ENCODE measurements around the gene C17orf113.

Gene C17orf113

GRCh38 chr17:42010266-42010680 lies 40.1 kb downstream of the C17orf113 start:
- TF ChIP-seq TEAD4 (IDR thresholded peaks at IDR 0.05) (peak; percentile 58), CEBPB (IDR thresholded peaks at IDR 0.05) (peak; percentile 65)

GRCh38 chr17:42009170-42009569 lies 41.2 kb downstream of the C17orf113 start:
- no peak for TF ChIP-seq NFIC (IDR thresholded peaks at IDR 0.05)
- TF ChIP-seq RAD21 (IDR thresholded peaks at IDR 0.05; ENCODE audit: low read depth): peak; percentile 17; the same call in 1 of the 2 replicates
- TF ChIP-seq EP300 (IDR thresholded peaks at IDR 0.05; ENCODE audit: borderline replicate concordance): no peak

GRCh38 chr17:42005166-42005565 lies 45.2 kb downstream of the C17orf113 start:
- no peak for TF ChIP-seq NFIC (IDR thresholded peaks at IDR 0.05)
- TF ChIP-seq CEBPB (IDR thresholded peaks at IDR 0.05): no peak
- TF ChIP-seq TCF12 (IDR thresholded peaks at IDR 0.05; ENCODE audit: low read depth): no peak

DNA sequence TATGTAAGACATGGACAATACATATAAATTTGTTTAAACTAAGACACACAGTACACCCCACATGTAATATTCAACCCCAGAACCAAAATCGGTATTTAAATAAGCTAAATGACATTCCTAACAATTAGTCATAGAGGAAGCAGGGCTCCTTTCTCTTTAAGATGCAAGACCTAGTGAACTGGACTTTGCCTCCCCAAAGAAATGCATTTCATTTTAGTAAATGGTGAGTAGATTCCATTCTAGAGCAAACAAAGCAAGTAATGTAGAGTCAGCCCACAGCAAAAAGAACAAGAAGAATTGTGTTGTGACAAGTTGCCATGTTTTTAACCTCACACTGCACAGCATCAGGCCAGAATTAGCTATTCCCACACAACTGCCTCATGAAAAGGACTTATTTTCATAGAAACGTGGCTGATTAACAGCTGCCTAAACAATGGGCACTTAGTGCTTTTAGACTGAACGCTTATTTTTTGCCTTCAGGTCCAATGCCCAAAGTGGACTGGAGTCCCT lies 47.6 kb downstream of the C17orf113 start:
- TF ChIP-seq TAF1 (IDR thresholded peaks at IDR 0.05; ENCODE audit: low read depth) (no peak), MAX (IDR thresholded peaks at IDR 0.05) (no peak), RAD21 (IDR thresholded peaks at IDR 0.05; ENCODE audit: low read depth) (no peak), FOXM1 (IDR thresholded peaks at IDR 0.05; ENCODE audit: borderline replicate concordance, low read depth) (no peak)

DNA sequence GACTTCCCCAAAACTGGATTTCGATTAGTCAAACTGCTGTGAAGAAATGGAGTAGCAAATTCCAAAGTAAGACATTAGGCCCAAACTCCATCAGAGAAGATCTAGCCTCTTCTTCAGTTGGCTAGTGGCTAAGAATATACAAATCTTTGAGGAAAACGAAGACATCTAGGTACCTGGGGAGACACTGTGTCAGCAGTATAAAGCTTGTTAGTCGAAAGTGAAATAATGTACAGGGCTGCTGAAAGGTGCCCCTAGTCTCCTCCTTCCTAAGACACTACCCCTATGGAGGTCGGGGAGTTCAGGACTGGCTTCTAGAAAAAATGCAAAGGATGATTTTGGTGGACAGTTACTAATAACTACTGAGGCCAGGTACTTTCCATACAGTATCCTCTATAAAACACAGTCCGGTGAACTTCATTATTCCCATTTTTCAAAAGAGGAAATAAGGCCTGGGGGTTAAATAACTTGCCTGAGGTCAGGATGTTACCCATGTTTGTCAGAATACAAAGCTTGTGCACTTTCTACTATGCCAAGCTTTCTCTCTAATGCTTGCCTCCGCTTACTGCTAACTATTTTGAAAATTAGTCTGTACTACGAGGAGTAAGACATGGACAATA lies 48.1 kb downstream of the C17orf113 start:
- TF ChIP-seq TCF12 (IDR thresholded peaks at IDR 0.05; ENCODE audit: low read depth) (no peak), REST (IDR thresholded peaks at IDR 0.05; ENCODE audit: low read depth) (no peak), NFIC (IDR thresholded peaks at IDR 0.05) (no peak), MAX (IDR thresholded peaks at IDR 0.05) (no peak), TAF1 (IDR thresholded peaks at IDR 0.05; ENCODE audit: low read depth) (no peak), EGR1 (IDR thresholded peaks at IDR 0.05) (no peak), YY1 (IDR thresholded peaks at IDR 0.05; ENCODE audit: low read depth) (no peak), CREB1 (IDR thresholded peaks at IDR 0.05; ENCODE audit: low read depth) (no peak)
- TF ChIP-seq, protein P1, sequence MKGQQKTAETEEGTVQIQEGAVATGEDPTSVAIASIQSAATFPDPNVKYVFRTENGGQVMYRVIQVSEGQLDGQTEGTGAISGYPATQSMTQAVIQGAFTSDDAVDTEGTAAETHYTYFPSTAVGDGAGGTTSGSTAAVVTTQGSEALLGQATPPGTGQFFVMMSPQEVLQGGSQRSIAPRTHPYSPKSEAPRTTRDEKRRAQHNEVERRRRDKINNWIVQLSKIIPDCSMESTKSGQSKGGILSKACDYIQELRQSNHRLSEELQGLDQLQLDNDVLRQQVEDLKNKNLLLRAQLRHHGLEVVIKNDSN (IDR thresholded peaks at IDR 0.05): no peak

DNA sequence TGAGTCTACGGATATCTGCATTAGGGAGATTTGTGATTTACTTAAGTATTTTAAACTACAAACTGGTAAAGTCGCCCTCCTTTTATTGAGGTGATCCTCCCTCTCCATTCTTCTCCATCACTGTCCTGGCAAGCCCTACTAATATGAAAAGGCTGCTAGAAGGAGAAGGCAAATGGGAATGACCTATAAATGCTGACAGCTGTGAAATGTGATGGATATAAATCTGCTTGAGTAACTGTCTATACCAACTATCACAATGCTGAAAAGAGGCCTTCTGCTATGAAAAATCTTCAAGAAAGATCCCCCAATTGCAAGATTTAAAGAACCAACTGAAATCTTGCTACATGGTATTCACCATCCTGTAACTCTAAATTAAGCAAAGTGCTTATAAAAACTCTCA lies 48.7 kb downstream of the C17orf113 start:
- TF ChIP-seq CEBPB (IDR thresholded peaks at IDR 0.05): no peak
- no peak for TF ChIP-seq TEAD4 (IDR thresholded peaks at IDR 0.05)
- TF ChIP-seq CREB1 (IDR thresholded peaks at IDR 0.05; ENCODE audit: low read depth): no peak
- no peak for TF ChIP-seq EGR1 (IDR thresholded peaks at IDR 0.05)
- TF ChIP-seq REST (IDR thresholded peaks at IDR 0.05; ENCODE audit: low read depth): no peak
- TF ChIP-seq FOXM1 (IDR thresholded peaks at IDR 0.05; ENCODE audit: borderline replicate concordance, low read depth): no peak
- TF ChIP-seq RAD21 (IDR thresholded peaks at IDR 0.05; ENCODE audit: low read depth): no peak
- no peak for TF ChIP-seq ZBTB7A (IDR thresholded peaks at IDR 0.05; ENCODE audit: low read depth)
- TF ChIP-seq, protein P1 (IDR thresholded peaks at IDR 0.05): no peak

- TF ChIP-seq EP300 (IDR thresholded peaks at IDR 0.05; ENCODE audit: borderline replicate concordance) (no peak), CEBPB (IDR thresholded peaks at IDR 0.05) (no peak), REST (IDR thresholded peaks at IDR 0.05; ENCODE audit: low read depth) (no peak), TAF1 (IDR thresholded peaks at IDR 0.05; ENCODE audit: low read depth) (no peak), NFIC (IDR thresholded peaks at IDR 0.05) (no peak), FOXM1 (IDR thresholded peaks at IDR 0.05; ENCODE audit: borderline replicate concordance, low read depth) (no peak), ZBTB7A (IDR thresholded peaks at IDR 0.05; ENCODE audit: low read depth) (no peak), TCF12 (IDR thresholded peaks at IDR 0.05; ENCODE audit: low read depth) (no peak), CREB1 (IDR thresholded peaks at IDR 0.05; ENCODE audit: low read depth) (no peak), RAD21 (IDR thresholded peaks at IDR 0.05; ENCODE audit: low read depth) (no peak)
- TF ChIP-seq, protein P1 (IDR thresholded peaks at IDR 0.05): no peak
Measured at GRCh38 chr17:42000413-42001133, 49.8 kb downstream of the C17orf113 start.

Measured in Ishikawa (cell line).